Astrocyte (in vitro differentiated cells and primary cell): ENCODE measurements around the gene PREX1.

Experiments used
- EZH2 ChIP-seq: IDR thresholded peaks from 2 replicates; pipeline ENCODE4 v1.6.1; 2012; ENCODE audit warnings: mild to moderate bottlenecking, low read length, inconsistent platforms; ENCODE audit not compliant: insufficient read depth
- TF ChIP-seq, protein P1 (sequence below): IDR thresholded peaks from 2 replicates; pipeline ENCODE4 v1.5.1; 2011; ENCODE audit warnings: low read depth, mild to moderate bottlenecking, inconsistent platforms, low read length, moderate library complexity; ENCODE audit not compliant: insufficient read depth

DNA sequence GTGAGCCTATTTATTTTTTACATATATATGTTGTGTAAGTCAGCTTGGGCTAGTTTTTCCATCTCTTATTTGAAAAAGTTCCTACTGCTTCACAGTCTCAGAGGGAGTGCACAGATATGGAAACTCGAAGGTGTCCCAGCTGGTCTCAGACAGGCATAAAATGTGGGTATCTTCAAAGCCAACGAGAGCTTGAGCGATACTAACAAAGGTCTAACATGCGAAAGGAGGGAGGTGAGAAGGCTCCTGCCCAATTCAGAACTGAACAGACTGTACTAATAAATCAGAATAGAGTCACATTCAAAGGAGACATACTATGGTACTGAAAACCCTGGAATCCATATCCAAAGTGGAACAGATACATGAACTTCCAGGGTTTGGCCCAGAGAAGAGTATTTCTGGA, 113.0 kb downstream of the PREX1 start:
- TF ChIP-seq, protein P1, sequence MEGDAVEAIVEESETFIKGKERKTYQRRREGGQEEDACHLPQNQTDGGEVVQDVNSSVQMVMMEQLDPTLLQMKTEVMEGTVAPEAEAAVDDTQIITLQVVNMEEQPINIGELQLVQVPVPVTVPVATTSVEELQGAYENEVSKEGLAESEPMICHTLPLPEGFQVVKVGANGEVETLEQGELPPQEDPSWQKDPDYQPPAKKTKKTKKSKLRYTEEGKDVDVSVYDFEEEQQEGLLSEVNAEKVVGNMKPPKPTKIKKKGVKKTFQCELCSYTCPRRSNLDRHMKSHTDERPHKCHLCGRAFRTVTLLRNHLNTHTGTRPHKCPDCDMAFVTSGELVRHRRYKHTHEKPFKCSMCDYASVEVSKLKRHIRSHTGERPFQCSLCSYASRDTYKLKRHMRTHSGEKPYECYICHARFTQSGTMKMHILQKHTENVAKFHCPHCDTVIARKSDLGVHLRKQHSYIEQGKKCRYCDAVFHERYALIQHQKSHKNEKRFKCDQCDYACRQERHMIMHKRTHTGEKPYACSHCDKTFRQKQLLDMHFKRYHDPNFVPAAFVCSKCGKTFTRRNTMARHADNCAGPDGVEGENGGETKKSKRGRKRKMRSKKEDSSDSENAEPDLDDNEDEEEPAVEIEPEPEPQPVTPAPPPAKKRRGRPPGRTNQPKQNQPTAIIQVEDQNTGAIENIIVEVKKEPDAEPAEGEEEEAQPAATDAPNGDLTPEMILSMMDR, result no peak
- TF ChIP-seq EZH2, result no peak
